Esophagus squamous epithelium (tissue), 5 donors: ENCODE results near the gene TEFM. TPM values are rescaled to one million over a fixed set of nuclear protein-coding genes. Genes with fewer than 3 reads are reported as not detected.
"Not testable (repeated sequence)": the region's sequence is repeated elsewhere in the genome, so short reads cannot be mapped to it uniquely, and the experiment has no call there.

Experiments
- DNase-seq: peaks from one replicate; lab custom pipeline; 2025; lab: John Stamatoyannopoulos, UW
- H3K27ac ChIP-seq, 4 donors: fragments of 200-600 bp; sonication (generic); one replicate each; pipeline ENCODE4 v1.5.1; 2016 to 2019; ENCODE audit warnings: mild to moderate bottlenecking in 1 of 4
- H3K27me3 ChIP-seq, 4 donors: fragments of 200-600 bp; sonication (generic); 1 replicate in 3 of 4; 2 replicates in 1 of 4; pipeline versions ENCODE4 v1.5.1 to v1.6.0; 2017 to 2021; ENCODE audit warnings: antibody characterized with exemption in 1 of 4
- H3K36me3 ChIP-seq, 3 donors: fragments of 200-600 bp; sonication (generic); one replicate each; pipeline ENCODE4 v1.5.1; 2016 to 2019
- H3K4me1 ChIP-seq, 3 donors: fragments of 200-600 bp; sonication (generic); one replicate each; pipeline ENCODE4 v1.5.1; 2017 to 2019
- H3K4me3 ChIP-seq, 4 donors: fragments of 200-600 bp; sonication (generic); 1 replicate in 3 of 4; 2 replicates in 1 of 4; pipeline ENCODE4 v1.5.1; 2016 to 2019; ENCODE audit warnings: mild to moderate bottlenecking in 2 of 4, moderate library complexity in 1 of 4
- H3K9me3 ChIP-seq, 3 donors: fragments of 200-600 bp; sonication (generic); one replicate each; pipeline ENCODE4 v1.5.1; 2016 to 2019
- POLR2A ChIP-seq, 4 donors: fragments of 450-650 bp; IDR thresholded peaks; one replicate each; pipeline ENCODE4 v1.6.1; 2017; ENCODE audit warnings: antibody characterized with exemption in 4 of 4, mild to moderate bottlenecking in 4 of 4, moderate library complexity in 3 of 4
- WGBS, 2 donors: methylation state at CpG; one replicate each; pipeline ENCODE4 v1.1.5; 2018; 5-methylcytosine and 5-hydroxymethylcytosine counted together
- intact Hi-C: fragments of 100-400 bp; cut with DNase I; formaldehyde crosslinking; loops from one replicate; pipeline ENCODE4 v1.15.0; 2022
- total RNA-seq, 4 donors: library from RNA; depleted of rRNA; stranded (reverse); fragments of >200 nt; gene quantifications; one replicate each; pipeline ENCODE4 v1.1.0, GENCODE V29; 2016
- TF ChIP-seq, protein P1 (sequence below), 6 experiments: fragments of 450-650 bp in 4 of 6; fragments of 200-600 bp in 2 of 6; sonication (generic) in 2 of 6; IDR thresholded peaks; one replicate each; pipeline ENCODE4 v1.5.1; 2016 to 2019; ENCODE audit warnings: antibody characterized with exemption in 6 of 6, mild to moderate bottlenecking in 4 of 6, moderate library complexity in 4 of 6
- donor health status: DM: yes; HTN: yes; CAD: no.

TEFM gene
- total RNA-seq, 4 donors from 2014 or later = 3.6 to 17.0 (median 9.2) TPM

DNA sequence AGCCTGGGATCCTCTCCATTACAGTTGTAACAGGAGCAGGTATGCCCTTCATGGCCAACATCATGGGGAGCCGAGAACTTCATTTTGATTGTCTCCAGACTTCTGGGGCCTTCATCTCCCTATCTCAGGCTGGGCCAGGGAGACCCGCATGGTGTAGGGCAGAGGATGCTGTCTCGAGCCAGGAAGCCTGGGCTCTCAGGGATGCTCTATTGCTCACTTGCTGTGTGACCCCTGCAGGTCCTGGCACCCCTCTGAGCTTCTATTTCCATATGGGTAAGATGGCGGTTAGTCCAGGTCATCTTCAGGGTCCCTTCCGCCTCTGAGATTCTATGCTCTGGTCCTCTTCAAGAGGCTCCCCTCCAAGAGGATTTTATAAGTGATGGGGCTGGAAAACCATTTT, 44.2 kb upstream of the TEFM start:
- H3K4me1 ChIP-seq = peaks cover 0 to 10% (median 0%) of the 10 kb centered on the region in 3 donors
- WGBS, 2 donors = 83 to 86% methylated on average over 2 to 5 of the region's 5 CpGs
- intact Hi-C loops = no loop called here

DNA sequence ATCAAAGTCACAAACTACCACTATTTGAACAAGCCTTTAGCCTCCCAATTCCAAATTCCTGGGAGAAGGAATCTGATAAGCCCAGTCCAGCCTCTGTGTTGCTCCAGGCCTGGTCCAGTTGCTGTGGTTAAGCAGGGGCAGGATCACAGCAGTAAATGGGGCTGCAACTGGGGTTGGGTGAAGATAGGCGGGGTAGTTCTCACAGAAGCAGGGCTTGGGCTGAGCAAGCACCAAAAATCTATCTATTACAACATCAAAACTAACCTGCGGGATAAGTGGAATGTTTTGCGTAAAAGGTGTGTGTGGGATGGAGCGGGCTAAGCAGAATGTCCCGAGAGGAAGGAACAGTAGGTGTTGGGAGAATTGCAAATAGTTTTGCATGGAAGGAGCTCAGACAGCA, 41.8 kb upstream of the TEFM start:
- H3K9me3 ChIP-seq = no peaks in the 10 kb centered on the region
- no peaks in the 10 kb centered on the region for H3K36me3 ChIP-seq
- 95% methylated on average over 5 of the region's 5 CpGs for WGBS, 2 donors
- DNase-seq = no peak
- no peaks in the 10 kb centered on the region for H3K27me3 ChIP-seq
- intact Hi-C loops = no loop called here
- H3K4me3 ChIP-seq = no peak overlapping the region
- H3K4me1 ChIP-seq = peaks cover 0 to 10% (median 0%) of the 10 kb centered on the region in 3 donors
- no peak for TF ChIP-seq POLR2A (IDR thresholded peaks at IDR 0.05)
- TF ChIP-seq, protein P1, sequence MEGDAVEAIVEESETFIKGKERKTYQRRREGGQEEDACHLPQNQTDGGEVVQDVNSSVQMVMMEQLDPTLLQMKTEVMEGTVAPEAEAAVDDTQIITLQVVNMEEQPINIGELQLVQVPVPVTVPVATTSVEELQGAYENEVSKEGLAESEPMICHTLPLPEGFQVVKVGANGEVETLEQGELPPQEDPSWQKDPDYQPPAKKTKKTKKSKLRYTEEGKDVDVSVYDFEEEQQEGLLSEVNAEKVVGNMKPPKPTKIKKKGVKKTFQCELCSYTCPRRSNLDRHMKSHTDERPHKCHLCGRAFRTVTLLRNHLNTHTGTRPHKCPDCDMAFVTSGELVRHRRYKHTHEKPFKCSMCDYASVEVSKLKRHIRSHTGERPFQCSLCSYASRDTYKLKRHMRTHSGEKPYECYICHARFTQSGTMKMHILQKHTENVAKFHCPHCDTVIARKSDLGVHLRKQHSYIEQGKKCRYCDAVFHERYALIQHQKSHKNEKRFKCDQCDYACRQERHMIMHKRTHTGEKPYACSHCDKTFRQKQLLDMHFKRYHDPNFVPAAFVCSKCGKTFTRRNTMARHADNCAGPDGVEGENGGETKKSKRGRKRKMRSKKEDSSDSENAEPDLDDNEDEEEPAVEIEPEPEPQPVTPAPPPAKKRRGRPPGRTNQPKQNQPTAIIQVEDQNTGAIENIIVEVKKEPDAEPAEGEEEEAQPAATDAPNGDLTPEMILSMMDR (IDR thresholded peaks at IDR 0.05) = no peak
- no peak overlapping the region for H3K27ac ChIP-seq

More for the DNA sequence above, 44.2 kb upstream of the TEFM start:
- Histone ChIP-seq H3K27me3 (no peaks in the 10 kb centered on the region), H3K27ac (peak overlapping the region in 3 of 4 donors; percentile 10 to 35 (median 21)), H3K4me3 (no peak overlapping the region), H3K9me3 (no peaks in the 10 kb centered on the region), H3K36me3 (no peaks in the 10 kb centered on the region)
- DNase-seq = no peak
- no peak for TF ChIP-seq POLR2A (IDR thresholded peaks at IDR 0.05)
- TF ChIP-seq, protein P1 (IDR thresholded peaks at IDR 0.05) = no peak

DNA sequence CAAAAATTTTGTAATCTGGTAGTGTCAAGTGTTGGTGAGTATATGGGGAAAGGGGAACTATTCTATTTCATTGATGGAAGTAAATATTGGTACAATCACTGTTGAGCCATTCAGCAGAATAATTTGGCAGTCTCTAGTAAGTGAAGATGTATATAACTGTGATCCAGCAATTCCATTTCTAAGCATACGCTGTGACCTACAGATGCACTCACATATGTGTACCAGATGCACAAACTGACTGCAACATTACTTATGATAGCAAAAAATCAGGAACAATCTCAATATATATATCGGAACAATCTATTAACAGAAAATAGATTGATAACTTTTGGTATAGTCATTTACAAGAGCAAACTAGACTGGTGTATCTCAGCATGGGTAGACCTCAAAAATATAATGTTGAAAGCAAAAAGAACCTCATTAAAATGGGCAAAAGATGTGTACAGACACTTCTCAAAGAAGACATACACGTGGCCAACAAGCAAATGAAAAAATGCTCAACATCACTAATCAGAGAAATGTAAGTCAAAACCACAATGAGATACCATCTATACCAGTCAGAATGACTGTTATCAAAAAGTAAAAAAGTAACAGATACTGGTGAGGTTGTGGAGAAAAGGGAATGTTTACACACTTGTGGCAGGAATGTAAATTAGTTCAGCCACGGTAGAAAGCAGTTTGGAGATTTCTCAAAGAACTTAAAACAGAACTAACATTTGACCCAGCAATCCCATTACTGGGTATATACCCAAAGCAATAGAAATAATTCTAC, 36.5 kb upstream of the TEFM start:
- H3K4me3 ChIP-seq = no peak overlapping the region
- H3K36me3 ChIP-seq = no peaks in the 10 kb centered on the region
- intact Hi-C loops = no loop called here
- H3K27ac ChIP-seq = no peak overlapping the region
- no peak for TF ChIP-seq POLR2A (IDR thresholded peaks at IDR 0.05)
- TF ChIP-seq, protein P1 (IDR thresholded peaks at IDR 0.05) = no peak
- H3K4me1 ChIP-seq = no peaks in the 10 kb centered on the region
- no peaks in the 10 kb centered on the region for H3K27me3 ChIP-seq
- WGBS, 2 donors = 58 to 64% methylated on average over 4 of the region's 4 CpGs
- DNase-seq = no peak
- no peaks in the 10 kb centered on the region for H3K9me3 ChIP-seq

DNA sequence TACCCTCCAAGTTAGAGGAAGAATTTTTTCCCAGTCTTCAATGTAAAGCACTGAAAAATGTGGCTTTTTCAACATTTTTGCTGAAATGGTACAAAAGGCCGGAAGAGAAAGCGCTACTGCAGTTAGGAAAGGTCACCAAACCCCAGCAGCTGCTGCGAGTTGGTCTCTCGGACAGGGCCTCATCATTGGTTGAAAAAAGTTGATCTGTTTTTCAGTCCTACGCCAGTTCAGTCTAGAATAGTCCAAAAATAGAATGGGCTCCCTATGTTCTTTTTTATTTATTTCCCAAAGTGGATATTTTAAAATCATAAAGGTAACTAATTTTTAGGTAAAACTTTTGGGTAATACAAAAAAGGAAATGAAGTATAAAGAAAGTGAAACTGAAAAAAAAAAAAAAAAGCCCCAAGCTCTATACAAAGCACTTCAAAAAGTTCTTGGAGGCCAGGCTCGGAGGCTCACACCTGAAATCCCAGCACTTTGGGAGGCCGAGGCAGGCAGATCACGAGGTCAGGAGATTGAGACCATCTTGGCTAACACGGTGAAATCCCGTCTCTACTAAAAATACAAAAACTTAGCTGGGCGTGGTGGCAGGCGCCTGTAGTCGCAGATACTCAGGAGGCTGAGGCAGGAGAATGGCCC, 33.1 kb upstream of the TEFM start:
- Histone ChIP-seq H3K9me3 (no peaks in the 10 kb centered on the region), H3K27me3 (no peaks in the 10 kb centered on the region), H3K36me3 (no peaks in the 10 kb centered on the region), H3K27ac (peak overlapping the region in 1 of 4 donors; percentile 9), H3K4me3 (no peak overlapping the region), H3K4me1 (no peaks in the 10 kb centered on the region)
- 77 to 81% methylated on average over 13 of the region's 13 CpGs for WGBS, 2 donors
- TF ChIP-seq, protein P1 (IDR thresholded peaks at IDR 0.05) = no peak
- no peak for TF ChIP-seq POLR2A (IDR thresholded peaks at IDR 0.05)
- intact Hi-C loops = no loop called here
- no peak for DNase-seq

DNA sequence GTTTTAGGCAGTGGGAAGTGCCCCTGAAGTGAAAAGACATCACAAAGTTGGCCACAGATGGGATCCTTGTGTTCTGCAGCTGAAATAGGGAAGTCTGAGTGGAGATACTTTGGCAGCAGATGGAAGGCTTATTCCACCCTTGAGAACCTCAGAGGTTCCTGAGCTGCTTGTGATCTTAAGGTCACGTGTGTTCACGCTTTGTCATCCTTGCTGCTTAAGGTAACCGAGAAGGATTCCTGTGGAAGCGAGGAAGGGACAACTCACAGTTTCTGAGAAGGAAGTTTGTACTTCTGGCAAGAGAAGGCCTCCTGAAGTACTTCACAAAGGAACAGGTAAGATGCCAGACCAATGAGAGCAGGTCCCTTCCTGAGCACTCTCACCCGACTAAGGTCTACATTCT, 27.9 kb upstream of the TEFM start:
- no peak overlapping the region for H3K27ac ChIP-seq
- no peak for TF ChIP-seq POLR2A (IDR thresholded peaks at IDR 0.05)
- TF ChIP-seq, protein P1 (IDR thresholded peaks at IDR 0.05) = no peak
- H3K4me3 ChIP-seq = no peak overlapping the region
- H3K27me3 ChIP-seq = no peaks in the 10 kb centered on the region
- 62 to 65% methylated on average over 5 of the region's 5 CpGs for WGBS, 2 donors
- no peaks in the 10 kb centered on the region for H3K4me1 ChIP-seq
- DNase-seq = no peak
- H3K9me3 ChIP-seq = no peaks in the 10 kb centered on the region
- no peaks in the 10 kb centered on the region for H3K36me3 ChIP-seq
- intact Hi-C loops = no loop called here

DNA sequence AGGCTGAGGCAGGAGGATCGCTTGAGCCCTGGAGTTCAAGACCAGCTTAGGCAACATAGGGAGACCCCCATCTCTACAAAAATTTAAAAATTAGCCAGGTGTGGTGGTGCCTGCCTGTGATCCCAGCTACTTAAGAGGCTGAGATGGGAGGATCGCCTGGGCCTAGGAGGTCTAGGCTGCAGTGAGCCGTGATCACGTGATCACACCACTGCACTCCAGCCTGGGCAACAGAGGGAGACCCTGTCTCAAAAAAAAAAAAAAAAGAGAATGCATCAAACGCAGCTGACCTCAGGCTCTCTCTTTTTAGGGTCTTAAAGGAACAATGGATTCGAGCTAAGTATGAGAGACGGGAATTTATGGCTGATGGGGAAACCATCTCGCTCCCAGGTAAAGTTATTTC, 25.5 kb upstream of the TEFM start:
- H3K27me3 ChIP-seq, intact Hi-C loops, H3K9me3 ChIP-seq, H3K36me3 ChIP-seq, H3K4me3 ChIP-seq, H3K4me1 ChIP-seq, DNase-seq, H3K27ac ChIP-seq: not testable (repeated sequence)
- 86 to 92% methylated on average over 8 of the region's 8 CpGs for WGBS, 2 donors
